ENCODE measurements around the gene TRPV2. TPM values are rescaled to one million over a fixed set of nuclear protein-coding genes. Genes with fewer than 3 reads are reported as not detected.

Gene TRPV2
- total and polyA plus RNA-seq, 2 of the 4 experiments (the other 2 are of a cell fraction): 30.8 to 32.8 TPM

- dilution Hi-C loops (cut with HindIII; ENCODE audit: low sequenced_read_pairs, unreplicated experiment) (no loop called here), intact Hi-C loops (cut with micrococcal nuclease) (no loop called here), in situ Hi-C loops (cut with MboI; ENCODE audit: low sequenced_read_pairs) (no loop called here)
- Histone ChIP-seq H2AK9ac (replicated peaks; ENCODE audit: low read depth, low read length, poor library complexity) (peak overlapping the region; percentile 81), H4K20me1 (ENCODE audit: insufficient read depth, low read length) (peaks cover 7% of the 10 kb centered on the region), H2BK15ac (ENCODE audit: low read depth, low read length) (no peak overlapping the region), H3K36me3 (ENCODE audit: control insufficient read depth, insufficient read depth, low read length) (no peaks in the 10 kb centered on the region; the same call in 1 of the 2 replicates), H3K4me2 (ENCODE audit: low read depth, low read length) (no peak overlapping the region), H3K27me3 (ENCODE audit: control insufficient read depth, insufficient read depth, low read length) (no peaks in the 10 kb centered on the region), H2BK120ac (ENCODE audit: low read depth, low read length) (no peak overlapping the region), H3K14ac (replicated peaks; ENCODE audit: low read depth, low read length) (no peak overlapping the region), H2BK5ac (ENCODE audit: low read depth, low read length, poor library complexity, severe bottlenecking) (no peak overlapping the region), H3K27ac (ENCODE audit: insufficient read depth, low read length) (no peak overlapping the region), H2AFZ (replicated peaks; ENCODE audit: low read length, poor library complexity) (no peak overlapping the region), H3K79me1 (ENCODE audit: low read depth in 1 of 2, low read length in 2 of 2) (peaks cover 0 to 7% of the 10 kb centered on the region in 2 experiments; a peak in 2 of 4 replicates), H3K18ac (ENCODE audit: low read depth, low read length) (no peak overlapping the region), H3K9me1 (ENCODE audit: insufficient read depth, low read length) (peaks cover 7% of the 10 kb centered on the region; the same call in 1 of the 2 replicates), H3K9ac (ENCODE audit: low read depth, low read length) (no peak overlapping the region), H3K4me3 (ENCODE audit: insufficient read depth, low read depth, low read length) (no peak overlapping the region), H4K8ac (ENCODE audit: low read depth in 2 of 2, low read length in 2 of 2) (no peak overlapping the region), H2AK5ac (ENCODE audit: low read depth, low read length) (no peak overlapping the region), H4K5ac (ENCODE audit: low read depth, low read length) (no peak overlapping the region), H3K23ac (ENCODE audit: low read depth, low read length) (no peak overlapping the region), H4K91ac (ENCODE audit: insufficient read depth, low read depth, low read length) (no peak overlapping the region), H3K4me1 (ENCODE audit: control insufficient read depth, insufficient read depth, low read length) (peaks cover 14% of the 10 kb centered on the region), H3K56ac (ENCODE audit: extremely low read depth, insufficient read depth, low read length) (no peak overlapping the region), H2BK20ac (ENCODE audit: low read depth, low read length) (no peak overlapping the region), H3K9me3 (ENCODE audit: control insufficient read depth, insufficient read depth, low read length) (no peaks in the 10 kb centered on the region), H3K4ac (ENCODE audit: low read depth, low read length) (no peak overlapping the region)
- no peak for TF ChIP-seq ELK1 (IDR thresholded peaks at IDR 0.05; ENCODE audit: borderline replicate concordance, low read depth, low read length)
- no peak for TF ChIP-seq FOS (IDR thresholded peaks at IDR 0.05; ENCODE audit: low read depth, low read length)
- no peak for TF ChIP-seq POLR2A (IDR thresholded peaks at IDR 0.05; ENCODE audit: low read depth, low read length)
- TF ChIP-seq CHD1 (IDR thresholded peaks at IDR 0.05; ENCODE audit: low read depth, low read length): no peak
- no peak for TF ChIP-seq RCOR1 (IDR thresholded peaks at IDR 0.05; ENCODE audit: insufficient replicate concordance, low read length)
- no peak for TF ChIP-seq SMC3 (IDR thresholded peaks at IDR 0.05; ENCODE audit: low read depth, low read length)
- no peak for TF ChIP-seq MAZ (IDR thresholded peaks at IDR 0.05; ENCODE audit: borderline replicate concordance, low read depth, low read length)
- TF ChIP-seq RFX5 (IDR thresholded peaks at IDR 0.05; ENCODE audit: low read depth, low read length): no peak
- no peak for TF ChIP-seq BHLHE40 (IDR thresholded peaks at IDR 0.05; ENCODE audit: low read depth, low read length)
- TF ChIP-seq MXI1 (IDR thresholded peaks at IDR 0.05; ENCODE audit: borderline replicate concordance, low read depth, low read length): no peak
- no peak for TF ChIP-seq RAD21 (IDR thresholded peaks at IDR 0.05; ENCODE audit: low read length)
- no peak for TF ChIP-seq USF2 (IDR thresholded peaks at IDR 0.05; ENCODE audit: low read depth, low read length)
- TF ChIP-seq, protein P1, sequence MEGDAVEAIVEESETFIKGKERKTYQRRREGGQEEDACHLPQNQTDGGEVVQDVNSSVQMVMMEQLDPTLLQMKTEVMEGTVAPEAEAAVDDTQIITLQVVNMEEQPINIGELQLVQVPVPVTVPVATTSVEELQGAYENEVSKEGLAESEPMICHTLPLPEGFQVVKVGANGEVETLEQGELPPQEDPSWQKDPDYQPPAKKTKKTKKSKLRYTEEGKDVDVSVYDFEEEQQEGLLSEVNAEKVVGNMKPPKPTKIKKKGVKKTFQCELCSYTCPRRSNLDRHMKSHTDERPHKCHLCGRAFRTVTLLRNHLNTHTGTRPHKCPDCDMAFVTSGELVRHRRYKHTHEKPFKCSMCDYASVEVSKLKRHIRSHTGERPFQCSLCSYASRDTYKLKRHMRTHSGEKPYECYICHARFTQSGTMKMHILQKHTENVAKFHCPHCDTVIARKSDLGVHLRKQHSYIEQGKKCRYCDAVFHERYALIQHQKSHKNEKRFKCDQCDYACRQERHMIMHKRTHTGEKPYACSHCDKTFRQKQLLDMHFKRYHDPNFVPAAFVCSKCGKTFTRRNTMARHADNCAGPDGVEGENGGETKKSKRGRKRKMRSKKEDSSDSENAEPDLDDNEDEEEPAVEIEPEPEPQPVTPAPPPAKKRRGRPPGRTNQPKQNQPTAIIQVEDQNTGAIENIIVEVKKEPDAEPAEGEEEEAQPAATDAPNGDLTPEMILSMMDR (conservative IDR thresholded peaks at IDR 0.05; ENCODE audit: low read depth, low read length): no peak
- no peak for TF ChIP-seq CEBPB (IDR thresholded peaks at IDR 0.05; ENCODE audit: low read depth, low read length)
- no peak for TF ChIP-seq NFE2L2 (IDR thresholded peaks at IDR 0.05; ENCODE audit: low read depth, low read length)
- ChIA-PET POLR2A (ENCODE audit: unreplicated experiment) (no interaction called here), CTCF (interaction anchor here (0.6 kb wide), 1 partner anchor 64 kb away, joined by 4 read pairs; no protein-coding TSS in a partner anchor)
- BruUV-seq (replicated peaks): no TSS peak
- 90% methylated on average over 7 of the region's 17 CpGs; no CpG with 5 or more reads in 1 of the 2 experiments for WGBS, 2 experiments (ENCODE audit: extremely low coverage in 2 of 2, insufficient read length in 1 of 2)
- ATAC-seq (ENCODE audit: low read depth): no peak
- DNase-seq: no peak
These were observed 45.6 kb downstream of the TRPV2 start for GRCh38 chr17:16460796-16461605.

Data from IMR-90 (cell line).